ENCODE measurements around the gene ZNF682. TPM values are rescaled to one million over a fixed set of nuclear protein-coding genes. Genes with fewer than 3 reads are reported as not detected.

Gene ZNF682
- total RNA-seq, 1 experiment from 2014 or later, result 4.5 TPM

GRCh38 chr19:19955208-19955607 lies 84.1 kb downstream of the ZNF682 start:
- Histone ChIP-seq H3K9me3 (ENCODE audit: control insufficient read depth, insufficient read depth, low read depth, low read length) (no peaks in the 10 kb centered on the region), H3K4me3 (ENCODE audit: low read depth in 2 of 2, low read length in 2 of 2) (no peak overlapping the region), H3K27ac (ENCODE audit: low read length) (no peak overlapping the region), H3K27me3 (ENCODE audit: control insufficient read depth, insufficient read depth, low read length) (no peaks in the 10 kb centered on the region), H3K36me3 (ENCODE audit: control insufficient read depth, insufficient read depth, low read length) (no peaks in the 10 kb centered on the region), H3K4me1 (ENCODE audit: control insufficient read depth, insufficient read depth, low read length) (no peaks in the 10 kb centered on the region)
- in situ Hi-C loops (cut with HindIII; ENCODE audit: low pct_unique_long_range_greater_than_20kb, low sequenced_read_pairs), result no loop called here
- TF ChIP-seq POLR2AphosphoS5 (IDR thresholded peaks at IDR 0.05; ENCODE audit: low read depth, low read length) (no peak), REST (IDR thresholded peaks at IDR 0.05; ENCODE audit: insufficient read depth in 1 of 2, low read depth in 2 of 2, low read length in 1 of 2) (no peak), SIN3A (IDR thresholded peaks at IDR 0.05; ENCODE audit: borderline replicate concordance, insufficient read depth, low read depth, low read length) (no peak), TCF7L2 (IDR thresholded peaks at IDR 0.05; ENCODE audit: low read depth, low read length) (no peak), CTCF (IDR thresholded peaks at IDR 0.05) (no peak)
- CTCF ChIA-PET, result interaction anchor here (0.7 kb wide), 1 partner anchor 14 kb away, joined by 5 read pairs; no protein-coding TSS in a partner anchor
- no peak for ATAC-seq
- no TSS peak for BruUV-seq (replicated peaks)
- no peak for DNase-seq (ENCODE audit: low read depth, low spot score)
- intact Hi-C loops (cut with micrococcal nuclease; ENCODE audit: unreplicated experiment), result no loop called here
- POLR2A ChIA-PET, result no interaction called here

Other genes with a start within 250 kb of the ZNF682 start
- 11.4 TPM for gene ZNF506, start 217.8 kb downstream of the ZNF682 start, total RNA-seq (2021; ENCODE audit: unreplicated experiment)
- 8.9 TPM for gene ZNF253, start 173.6 kb downstream of the ZNF682 start, total RNA-seq (2021; ENCODE audit: unreplicated experiment)
- 8.9 TPM for gene ZNF93, start 138.6 kb downstream of the ZNF682 start, total RNA-seq (2021; ENCODE audit: unreplicated experiment)
- 7.5 TPM for gene ZNF90, start 38.5 kb upstream of the ZNF682 start, total RNA-seq (2021; ENCODE audit: unreplicated experiment)
- 7.8 TPM for gene ZNF486, start 127.7 kb upstream of the ZNF682 start, total RNA-seq (2021; ENCODE audit: unreplicated experiment)

Data from Panc1 (cell line).